NB4 (cell line): ENCODE results near the gene RAB43.

Experiments
- DNase-seq: peaks from one replicate; pipeline ENCODE4 v3.0.0; 2010; ENCODE audit warnings: low read depth
- H3K4me3 ChIP-seq: one replicate; pipeline ENCODE4 v1.5.1; 2011; ENCODE audit warnings: mild to moderate bottlenecking, low read depth, low read length, moderate library complexity
- CTCF ChIP-seq: IDR thresholded peaks from one replicate; pipeline ENCODE4 v1.5.1; 2012; ENCODE audit warnings: low read depth, low read length
- MAX ChIP-seq: IDR thresholded peaks from 2 replicates; pipeline ENCODE4 v1.6.1; 2011; ENCODE audit warnings: low read depth, low read length
- MYC ChIP-seq: IDR thresholded peaks from 2 replicates; pipeline ENCODE4 v1.6.1; 2011; ENCODE audit warnings: low read depth, low read length
- POLR2A ChIP-seq: IDR thresholded peaks from 2 replicates; pipeline ENCODE4 v1.6.1; 2011; ENCODE audit warnings: mild to moderate bottlenecking; ENCODE audit not compliant: insufficient read length; ENCODE audit errors: extremely low read depth

The RAB43 gene

GRCh38 chr3:129040039-129040336 lies 81.6 kb downstream of the RAB43 start:
- TF ChIP-seq CTCF (no peak), MAX (no peak), POLR2A (no peak), MYC (no peak)
- no peak for DNase-seq
- H3K4me3 ChIP-seq = no peak overlapping the region

GRCh38 chr3:129039271-129040038 lies 82.1 kb downstream of the RAB43 start:
- DNase-seq = no peak
- H3K4me3 ChIP-seq = no peak overlapping the region
- TF ChIP-seq MYC (no peak), MAX (no peak), POLR2A (no peak), CTCF (no peak)

GRCh38 chr3:129038121-129038855 lies 83.3 kb downstream of the RAB43 start:
- TF ChIP-seq CTCF (no peak), MYC (no peak), POLR2A (no peak), MAX (no peak)

More at GRCh38 chr3:129038121-129038855, 83.3 kb downstream of the RAB43 start:
- H3K4me3 ChIP-seq = no peak overlapping the region
- peak; percentile 31 for DNase-seq
